Parathyroid adenoma (tissue), 2 donors: ENCODE data around the gene SLC20A1.

ENCODE experiments used
- H2AFZ ChIP-seq: fragments of 300-600 bp; sonication (generic); one replicate; pipeline ENCODE4 v1.7.0; 2017; ENCODE audit warnings: antibody characterized with exemption, mild to moderate bottlenecking
- H3K27ac ChIP-seq: fragments of 300-600 bp; sonication (generic); one replicate; pipeline ENCODE4 v1.7.0; 2017
- H3K27me3 ChIP-seq: fragments of 300-600 bp; sonication (generic); one replicate; pipeline ENCODE4 v1.7.0; 2017; ENCODE audit warnings: low read length; ENCODE audit not compliant: control insufficient read depth, insufficient read depth
- H3K36me3 ChIP-seq: fragments of 300-600 bp; sonication (generic); one replicate; pipeline ENCODE4 v1.7.0; 2017; ENCODE audit warnings: low read length; ENCODE audit not compliant: control insufficient read depth, insufficient read depth
- H3K4me1 ChIP-seq: fragments of 300-600 bp; sonication (generic); one replicate; pipeline ENCODE4 v1.7.0; 2017; ENCODE audit warnings: control low read depth
- H3K4me2 ChIP-seq: fragments of 300-600 bp; sonication (generic); one replicate; pipeline ENCODE4 v1.7.0; 2017; ENCODE audit warnings: low read length
- H3K4me3 ChIP-seq: fragments of 300-600 bp; sonication (generic); one replicate; pipeline ENCODE4 v1.7.0; 2017; ENCODE audit warnings: low read depth, low read length
- H3K79me2 ChIP-seq: fragments of 300-600 bp; sonication (generic); one replicate; pipeline ENCODE4 v1.7.0; 2017; ENCODE audit warnings: control low read depth
- H3K9ac ChIP-seq: fragments of 300-600 bp; sonication (generic); one replicate; pipeline ENCODE4 v1.7.0; 2017; ENCODE audit warnings: mild to moderate bottlenecking
- H3K9me3 ChIP-seq: fragments of 300-600 bp; sonication (generic); one replicate; pipeline ENCODE4 v1.7.0; 2017; ENCODE audit warnings: low read length; ENCODE audit not compliant: control insufficient read depth
- CTCF ChIP-seq: fragments of 300-600 bp; sonication (generic); IDR thresholded peaks from one replicate; pipeline ENCODE4 v1.7.0; 2017; ENCODE audit warnings: antibody characterized with exemption, mild to moderate bottlenecking
- donor health status: primary hyperparathyroidism.

Gene SLC20A1

GRCh38 chr2:112629224-112629623, 16.5 kb upstream of the SLC20A1 start:
- TF ChIP-seq CTCF = no peak
- H3K79me2 ChIP-seq = no peaks in the 10 kb centered on the region
- no peak overlapping the region for H3K9ac ChIP-seq

DNA sequence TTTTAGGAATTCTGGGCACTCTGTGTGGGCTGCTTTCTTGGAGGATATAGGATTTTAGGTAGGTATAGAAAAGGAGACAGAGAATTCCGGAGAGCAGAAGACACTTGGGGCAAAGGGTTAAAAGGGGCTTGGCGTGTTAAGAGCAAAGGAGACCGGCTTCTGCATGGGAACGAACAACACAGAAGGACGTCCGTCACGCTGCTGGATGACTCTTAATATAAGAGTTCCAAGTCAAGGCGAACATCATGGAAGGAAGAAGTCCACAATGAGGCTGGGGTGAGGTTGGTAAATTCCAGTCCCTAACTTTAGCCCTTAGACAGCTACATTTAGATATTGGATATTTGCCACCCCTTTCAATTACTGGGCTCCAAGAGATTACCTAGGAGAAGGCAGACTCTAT, 15.9 kb upstream of the SLC20A1 start:
- no peak overlapping the region for H3K9ac ChIP-seq
- H2AFZ ChIP-seq = no peak overlapping the region
- no peaks in the 10 kb centered on the region for H3K27me3 ChIP-seq
- H3K79me2 ChIP-seq = no peaks in the 10 kb centered on the region
- H3K4me3 ChIP-seq = no peak overlapping the region
- H3K4me2 ChIP-seq = no peak overlapping the region
- H3K9me3 ChIP-seq = no peaks in the 10 kb centered on the region
- TF ChIP-seq CTCF = no peak
- no peaks in the 10 kb centered on the region for H3K4me1 ChIP-seq
- H3K36me3 ChIP-seq = no peaks in the 10 kb centered on the region
- H3K27ac ChIP-seq = no peak overlapping the region

More at GRCh38 chr2:112629224-112629623, 16.5 kb upstream of the SLC20A1 start:
- Histone ChIP-seq H3K9me3 (no peaks in the 10 kb centered on the region), H3K4me2 (no peak overlapping the region), H3K4me3 (no peak overlapping the region), H3K4me1 (no peaks in the 10 kb centered on the region), H3K27ac (no peak overlapping the region), H2AFZ (no peak overlapping the region), H3K36me3 (no peaks in the 10 kb centered on the region), H3K27me3 (no peaks in the 10 kb centered on the region)

DNA sequence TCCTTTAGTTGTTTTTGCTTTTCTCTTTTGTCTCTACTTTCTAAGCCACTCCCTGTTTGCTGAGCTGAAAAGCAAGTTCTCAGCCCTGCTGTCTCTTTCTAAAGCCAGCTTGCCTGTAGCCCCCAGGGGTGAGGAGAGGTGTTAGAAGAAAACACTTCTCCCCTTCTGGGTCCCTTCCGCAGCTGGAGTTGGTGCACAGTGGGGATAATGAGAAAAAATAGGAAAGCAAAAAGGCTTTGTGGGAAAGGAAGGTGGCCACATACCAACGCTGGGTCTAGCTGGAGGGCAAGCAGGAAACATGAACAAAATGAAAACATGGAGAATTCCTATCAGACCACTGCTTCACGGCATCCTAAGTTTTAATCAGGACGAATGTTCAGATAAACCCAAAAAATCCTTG, 15.5 kb upstream of the SLC20A1 start:
- no peak for TF ChIP-seq CTCF
- H3K27me3 ChIP-seq = no peaks in the 10 kb centered on the region
- H3K4me3 ChIP-seq = no peak overlapping the region
- H3K79me2 ChIP-seq = no peaks in the 10 kb centered on the region
- no peaks in the 10 kb centered on the region for H3K4me1 ChIP-seq
- no peaks in the 10 kb centered on the region for H3K36me3 ChIP-seq
- H2AFZ ChIP-seq = no peak overlapping the region
- no peak overlapping the region for H3K4me2 ChIP-seq
- no peaks in the 10 kb centered on the region for H3K9me3 ChIP-seq
- H3K9ac ChIP-seq = no peak overlapping the region
- H3K27ac ChIP-seq = no peak overlapping the region

GRCh38 chr2:112633708-112634107, 12.0 kb upstream of the SLC20A1 start:
- Histone ChIP-seq H3K9me3 (no peaks in the 10 kb centered on the region), H3K4me2 (no peak overlapping the region), H3K79me2 (no peaks in the 10 kb centered on the region), H3K36me3 (no peaks in the 10 kb centered on the region), H3K4me3 (no peak overlapping the region), H3K27ac (no peak overlapping the region), H2AFZ (no peak overlapping the region), H3K4me1 (no peaks in the 10 kb centered on the region), H3K9ac (no peak overlapping the region), H3K27me3 (no peaks in the 10 kb centered on the region)
- TF ChIP-seq CTCF = no peak

DNA sequence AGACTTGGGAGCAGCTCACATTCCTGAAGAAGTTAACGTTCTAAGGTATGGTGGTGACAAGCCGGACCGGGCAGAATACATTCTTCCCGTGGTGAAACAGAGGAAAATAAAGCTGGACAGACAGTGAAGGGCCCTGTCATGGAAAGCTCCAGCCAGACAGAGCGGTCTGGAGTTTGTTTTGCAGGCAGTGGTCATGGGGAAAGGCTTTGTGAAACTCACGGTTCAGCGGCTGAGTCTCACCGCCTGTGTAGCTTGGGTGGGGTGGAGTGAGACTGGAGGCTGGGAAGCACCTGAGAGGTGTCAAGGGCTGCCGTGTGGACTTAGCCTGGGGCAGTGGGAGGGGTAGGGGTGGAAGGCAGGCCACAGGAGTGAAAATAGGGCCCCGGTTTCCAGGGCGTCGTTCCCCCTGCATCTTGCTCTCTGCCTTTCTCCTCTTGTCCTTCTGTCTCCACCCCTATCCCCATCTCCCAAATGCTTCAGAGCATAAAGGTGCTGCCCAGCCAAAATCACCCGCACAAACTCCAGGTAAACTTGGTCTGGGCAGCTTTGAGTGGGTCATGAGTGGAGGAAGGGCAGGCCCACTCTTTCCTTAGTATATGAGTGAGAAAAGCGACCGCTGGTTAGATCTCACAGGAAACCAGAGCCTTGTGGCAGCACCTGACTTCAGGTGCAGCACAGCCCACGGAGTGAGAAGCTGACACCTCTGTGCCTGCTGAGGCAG, 11.4 kb upstream of the SLC20A1 start:
- Histone ChIP-seq H3K4me2 (no peak overlapping the region), H3K36me3 (no peaks in the 10 kb centered on the region), H3K79me2 (no peaks in the 10 kb centered on the region), H3K4me3 (no peak overlapping the region), H3K27me3 (no peaks in the 10 kb centered on the region), H3K9ac (no peak overlapping the region), H3K9me3 (no peaks in the 10 kb centered on the region), H3K4me1 (no peaks in the 10 kb centered on the region), H3K27ac (no peak overlapping the region), H2AFZ (no peak overlapping the region)
- TF ChIP-seq CTCF = no peak
